Pancreas (tissue), 10 donors: ENCODE data around the gene MRPL54. TPM values are rescaled to one million over a fixed set of nuclear protein-coding genes. Genes with fewer than 3 reads are reported as not detected.

Experiments
- ATAC-seq, 4 donors: fragments of 200-7000 bp; cut with Tn5 transposase; one replicate each; pipeline versions ENCODE4 v1.8.0 to v1.9.1; 2020; ENCODE audit warnings: mild to moderate bottlenecking in 4 of 4, moderate library complexity in 4 of 4
- DNase-seq, 6 donors: peaks; one replicate each; pipeline ENCODE4 v3.0.0-alpha.2; 2020
- FAIRE-seq: peaks from 2 replicates; lab custom pipeline; 2012; peaks lifted over from hg19 to GRCh38; lab: Jason Lieb, UNC
- H3K27ac ChIP-seq, 4 donors: fragments of 200-600 bp; sonication (generic); 1 replicate in 3 of 4; 2 replicates in 1 of 4; pipeline versions ENCODE4 v1.5.0 to v1.8.0; 2020
- H3K27me3 ChIP-seq, 4 donors: fragments of 200-600 bp; one replicate each; pipeline ENCODE4 v1.8.0; 2021
- H3K36me3 ChIP-seq, 3 donors: fragments of 200-600 bp; sonication (generic) in 1 of 3; one replicate each; pipeline versions ENCODE4 v1.5.0 to v1.8.0; 2020 to 2021
- H3K4me1 ChIP-seq, 3 donors: fragments of 200-600 bp; one replicate each; pipeline ENCODE4 v1.8.0; 2021
- H3K4me3 ChIP-seq, 4 donors: fragments of 200-600 bp; sonication (generic) in 2 of 4; one replicate each; pipeline versions ENCODE4 v1.5.0 to v1.8.0; 2020 to 2021
- H3K9me3 ChIP-seq, 4 donors: fragments of 200-600 bp; one replicate each; pipeline ENCODE4 v1.8.0; 2021
- WGBS, 2 donors: extraction: QIAGEN DNeasy Blood & Tissue Kit; methylation state at CpG; one replicate each; pipeline ENCODE4 v1.1.7; 2013; 5-methylcytosine and 5-hydroxymethylcytosine counted together
- intact Hi-C, 3 donors: fragments of 100-400 bp; cut with DNase I; formaldehyde crosslinking; loops; one replicate each; pipeline versions ENCODE4 v1.11.1 to v1.14.2; 2022
- polyA plus RNA-seq, 2 donors: library from polyadenylated mRNA; stranded (reverse); fragments of 200-250 nt; gene quantifications; one replicate each; pipeline ENCODE4 v1.2.3, GENCODE V29; 2013
- total RNA-seq, 6 donors: library from RNA; stranded (reverse); fragmentation: NEBNext Ultra II Directional in 4 of 6; extraction: Animal tissue kit (Norgen Biotek cat#: 25700) in 4 of 6; gene quantifications; one replicate each; pipeline versions ENCODE4 v1.2.1 to v1.2.4, GENCODE V29; 2021 to 2023
- TF ChIP-seq, protein P1 (sequence below), 4 donors: fragments of 200-600 bp; sonication (generic) in 3 of 4; IDR thresholded peaks; one replicate each; pipeline versions ENCODE4 v1.5.0 to v1.8.0; 2021; ENCODE audit warnings: antibody characterized with exemption in 4 of 4
- donor health status: healthy with polysubstance abuse.
- donor health status: DM: no; HTN: no; CAD: no; lungs with moderate emphysema.
- donor health status: DM: no; HTN: no; CAD: no.
- donor health status: control.
- donor health status: control.
- donor health status: Bipolar disorder and iron deficiency.
- donor health status: DM: yes; HTN: yes; CAD: no.
- donor health status: DM: no; HTN: no; CAD: no.
- donor health status: DM: no; HTN: no; CAD: no.
- donor health status: DM: yes; HTN: yes; CAD: no.

The MRPL54 gene
- total and polyA plus RNA-seq, 8 donors = 30.0 to 104 (median 38.3) TPM

DNA sequence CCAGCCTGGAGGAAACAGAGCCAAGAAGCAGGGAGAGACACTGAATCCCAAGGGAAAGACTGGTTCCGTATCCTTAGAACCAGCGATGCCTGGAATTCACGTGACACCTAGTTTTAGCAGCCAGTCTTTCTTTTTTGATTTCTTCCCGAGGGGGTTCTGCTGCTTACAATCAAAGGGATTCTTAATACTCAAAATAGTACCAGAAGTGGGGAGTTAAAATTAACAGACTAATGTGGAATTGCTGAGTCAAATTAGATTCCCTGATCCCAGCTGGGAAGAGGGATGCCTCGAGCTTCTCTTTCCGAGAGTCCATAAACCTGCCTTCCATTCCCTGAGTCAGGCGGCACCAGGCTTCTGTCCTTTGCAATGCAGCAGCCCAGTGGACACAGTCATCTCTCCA, 28.5 kb downstream of the MRPL54 start:
- Histone ChIP-seq H3K27ac (no peak overlapping the region), H3K36me3 (no peaks in the 10 kb centered on the region), H3K27me3 (no peaks in the 10 kb centered on the region), H3K4me3 (no peak overlapping the region), H3K9me3 (no peaks in the 10 kb centered on the region), H3K4me1 (no peaks in the 10 kb centered on the region)
- DNase-seq (no peak), ATAC-seq (no peak), FAIRE-seq (no peak)
- intact Hi-C loops = no loop called here
- WGBS, 2 donors = 76 to 80% methylated on average over 7 of the region's 7 CpGs
- TF ChIP-seq, protein P1, sequence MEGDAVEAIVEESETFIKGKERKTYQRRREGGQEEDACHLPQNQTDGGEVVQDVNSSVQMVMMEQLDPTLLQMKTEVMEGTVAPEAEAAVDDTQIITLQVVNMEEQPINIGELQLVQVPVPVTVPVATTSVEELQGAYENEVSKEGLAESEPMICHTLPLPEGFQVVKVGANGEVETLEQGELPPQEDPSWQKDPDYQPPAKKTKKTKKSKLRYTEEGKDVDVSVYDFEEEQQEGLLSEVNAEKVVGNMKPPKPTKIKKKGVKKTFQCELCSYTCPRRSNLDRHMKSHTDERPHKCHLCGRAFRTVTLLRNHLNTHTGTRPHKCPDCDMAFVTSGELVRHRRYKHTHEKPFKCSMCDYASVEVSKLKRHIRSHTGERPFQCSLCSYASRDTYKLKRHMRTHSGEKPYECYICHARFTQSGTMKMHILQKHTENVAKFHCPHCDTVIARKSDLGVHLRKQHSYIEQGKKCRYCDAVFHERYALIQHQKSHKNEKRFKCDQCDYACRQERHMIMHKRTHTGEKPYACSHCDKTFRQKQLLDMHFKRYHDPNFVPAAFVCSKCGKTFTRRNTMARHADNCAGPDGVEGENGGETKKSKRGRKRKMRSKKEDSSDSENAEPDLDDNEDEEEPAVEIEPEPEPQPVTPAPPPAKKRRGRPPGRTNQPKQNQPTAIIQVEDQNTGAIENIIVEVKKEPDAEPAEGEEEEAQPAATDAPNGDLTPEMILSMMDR (IDR thresholded peaks at IDR 0.05) = no peak

DNA sequence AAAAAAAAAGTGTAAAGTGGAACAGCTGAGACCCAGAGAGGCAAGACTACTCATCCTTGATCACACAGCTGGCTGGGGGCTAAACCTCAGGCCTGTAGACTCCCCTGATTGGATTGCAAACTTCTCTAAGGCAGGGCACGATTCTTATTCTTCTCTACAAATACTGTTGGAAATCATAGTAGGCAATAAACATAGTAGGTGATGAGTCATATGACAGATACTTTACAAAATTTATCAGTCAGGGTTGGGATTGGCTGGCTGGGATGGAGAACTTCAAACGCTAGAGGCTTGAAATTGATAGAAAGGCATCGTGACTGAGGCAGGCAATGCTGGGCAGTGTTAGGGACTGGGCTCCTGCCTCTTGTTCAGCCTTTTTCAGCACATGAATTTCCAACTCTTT, 29.6 kb downstream of the MRPL54 start:
- Histone ChIP-seq H3K27me3 (no peaks in the 10 kb centered on the region), H3K36me3 (no peaks in the 10 kb centered on the region), H3K4me3 (no peak overlapping the region), H3K4me1 (no peaks in the 10 kb centered on the region), H3K27ac (no peak overlapping the region), H3K9me3 (no peaks in the 10 kb centered on the region)
- DNase-seq (no peak), FAIRE-seq (no peak), ATAC-seq (no peak)
- intact Hi-C loops = no loop called here
- 57 to 62% methylated on average over 3 of the region's 3 CpGs for WGBS, 2 donors
- TF ChIP-seq, protein P1 (IDR thresholded peaks at IDR 0.05) = no peak

DNA sequence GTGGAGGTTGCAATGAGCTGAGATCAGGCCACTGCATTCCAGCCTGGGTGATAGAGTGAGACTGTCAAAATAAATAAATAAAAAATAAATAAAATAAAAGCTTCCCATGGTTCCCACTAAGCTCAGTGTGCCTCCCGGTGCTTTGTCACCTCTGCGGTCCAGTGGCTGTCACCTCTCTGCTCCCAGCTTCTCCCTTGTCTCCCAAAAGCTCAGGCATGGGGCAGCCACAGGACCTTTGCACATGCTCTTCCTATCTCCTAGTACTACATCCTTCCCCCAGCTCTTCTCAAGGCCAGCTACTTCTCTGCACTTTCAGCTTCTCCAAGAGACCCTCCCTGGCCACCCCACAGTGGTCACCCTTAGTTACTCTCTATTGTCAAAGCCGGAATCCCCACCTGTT, 31.3 kb downstream of the MRPL54 start:
- Histone ChIP-seq H3K9me3 (no peaks in the 10 kb centered on the region), H3K4me1 (no peaks in the 10 kb centered on the region), H3K4me3 (no peak overlapping the region), H3K27ac (no peak overlapping the region), H3K36me3 (no peaks in the 10 kb centered on the region), H3K27me3 (no peaks in the 10 kb centered on the region)
- ATAC-seq (no peak), DNase-seq (no peak), FAIRE-seq (no peak)
- intact Hi-C loops = no loop called here
- TF ChIP-seq, protein P1 (IDR thresholded peaks at IDR 0.05) = no peak
- WGBS, 2 donors = 87 to 89% methylated on average over 3 of the region's 3 CpGs

DNA sequence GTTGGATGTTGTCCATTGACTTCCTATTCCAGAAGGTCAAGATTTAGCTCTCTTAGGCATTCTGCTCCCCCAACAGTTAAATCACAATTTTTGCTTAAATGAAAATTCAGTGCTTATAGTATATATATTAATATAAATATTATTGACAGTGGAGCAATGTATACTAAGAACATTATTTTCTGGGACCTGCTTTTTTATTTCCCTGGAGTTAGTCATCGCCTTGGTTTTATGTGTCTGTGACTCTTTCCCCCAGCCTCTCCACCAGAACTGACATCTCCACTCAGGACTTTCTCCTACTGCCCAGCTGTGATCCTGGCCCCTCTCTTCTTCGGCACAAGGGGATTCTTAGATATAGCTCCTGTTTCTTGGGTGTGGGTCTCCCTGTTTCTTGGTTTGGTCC, 33.9 kb downstream of the MRPL54 start:
- Histone ChIP-seq H3K27ac (no peak overlapping the region), H3K4me3 (no peak overlapping the region), H3K9me3 (no peaks in the 10 kb centered on the region), H3K27me3 (no peaks in the 10 kb centered on the region), H3K36me3 (no peaks in the 10 kb centered on the region), H3K4me1 (no peaks in the 10 kb centered on the region)
- TF ChIP-seq, protein P1 (IDR thresholded peaks at IDR 0.05) = no peak
- DNase-seq (no peak), ATAC-seq (no peak), FAIRE-seq (no peak)
- intact Hi-C loops = no loop called here
- 77 to 89% methylated on average over 2 of the region's 2 CpGs for WGBS, 2 donors

DNA sequence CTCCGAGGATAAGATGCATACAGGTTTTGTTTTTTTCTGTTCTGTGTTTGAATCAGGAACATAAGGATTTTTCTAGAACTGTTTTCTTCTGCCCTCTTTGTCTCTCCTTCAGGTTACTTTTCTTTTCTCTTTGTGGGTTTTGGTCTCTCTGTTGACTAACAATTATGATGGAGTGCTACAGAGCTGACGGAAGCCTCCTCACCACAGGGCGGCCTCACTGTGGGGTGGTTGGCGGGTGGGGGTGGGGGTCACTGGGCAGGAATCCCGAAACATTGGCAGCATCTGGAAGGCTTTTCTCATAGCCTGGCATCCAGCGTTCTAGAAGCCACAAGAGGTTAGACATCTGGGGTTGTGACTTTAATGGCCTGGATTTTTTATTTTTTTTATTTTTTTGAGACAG, 35.7 kb downstream of the MRPL54 start:
- no peak overlapping the region for H3K27ac ChIP-seq
- TF ChIP-seq, protein P1 (IDR thresholded peaks at IDR 0.05) = no peak
- H3K4me1 ChIP-seq = no peaks in the 10 kb centered on the region
- no peaks in the 10 kb centered on the region for H3K36me3 ChIP-seq
- H3K27me3 ChIP-seq = peaks cover 0 to 5% (median 0%) of the 10 kb centered on the region in 4 donors
- H3K4me3 ChIP-seq = no peak overlapping the region
- intact Hi-C loops = no loop called here
- FAIRE-seq (no peak), ATAC-seq (no peak), DNase-seq (no peak)
- WGBS, 2 donors = 55 to 75% methylated on average over 6 of the region's 6 CpGs
- no peaks in the 10 kb centered on the region for H3K9me3 ChIP-seq
